ENCODE measurements around the gene MBNL2.

Gene MBNL2

DNA sequence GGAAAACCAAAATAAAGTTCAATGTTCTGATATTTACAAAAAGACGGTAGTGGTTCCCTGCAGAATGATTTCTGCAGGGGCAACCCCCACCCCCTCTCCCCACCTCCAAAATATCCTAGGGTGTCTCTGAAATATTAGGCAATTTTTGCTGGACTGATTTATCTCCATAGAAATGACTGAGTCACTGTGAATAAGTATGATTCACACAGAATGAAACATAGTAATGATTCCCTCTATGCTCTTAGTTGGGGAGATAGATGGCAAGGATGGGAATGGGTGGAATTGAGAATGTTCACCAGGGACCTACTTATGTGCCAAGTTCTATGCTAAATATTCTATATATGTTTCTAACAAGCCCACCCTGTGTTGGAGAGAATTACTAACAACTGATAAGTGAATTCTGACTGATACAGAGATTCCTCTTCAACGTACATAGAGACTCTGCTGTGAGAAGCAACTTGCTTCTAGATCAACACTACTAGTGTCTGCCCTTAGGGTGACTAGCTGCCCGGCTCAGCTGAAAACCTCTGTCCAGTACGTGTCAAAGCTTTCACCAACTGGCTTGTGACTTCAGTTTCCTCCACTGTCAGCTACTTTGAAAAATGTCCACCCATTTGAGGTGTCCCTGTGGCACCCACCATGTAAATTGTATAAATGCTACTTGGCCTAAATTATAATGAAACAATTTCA lies 173.5 kb downstream of the MBNL2 start:
- Mint-ChIP-seq H3K4me1 (peaks cover 5% of the 10 kb centered on the region), H3K9me3 (no peaks in the 10 kb centered on the region), H3K4me3 (no peak overlapping the region), H3K27ac (no peak overlapping the region), H3K27me3 (ENCODE audit: low read depth) (no peaks in the 10 kb centered on the region), H3K36me3 (ENCODE audit: low read depth) (peaks cover 8% of the 10 kb centered on the region)
- TF ChIP-seq, protein P1, sequence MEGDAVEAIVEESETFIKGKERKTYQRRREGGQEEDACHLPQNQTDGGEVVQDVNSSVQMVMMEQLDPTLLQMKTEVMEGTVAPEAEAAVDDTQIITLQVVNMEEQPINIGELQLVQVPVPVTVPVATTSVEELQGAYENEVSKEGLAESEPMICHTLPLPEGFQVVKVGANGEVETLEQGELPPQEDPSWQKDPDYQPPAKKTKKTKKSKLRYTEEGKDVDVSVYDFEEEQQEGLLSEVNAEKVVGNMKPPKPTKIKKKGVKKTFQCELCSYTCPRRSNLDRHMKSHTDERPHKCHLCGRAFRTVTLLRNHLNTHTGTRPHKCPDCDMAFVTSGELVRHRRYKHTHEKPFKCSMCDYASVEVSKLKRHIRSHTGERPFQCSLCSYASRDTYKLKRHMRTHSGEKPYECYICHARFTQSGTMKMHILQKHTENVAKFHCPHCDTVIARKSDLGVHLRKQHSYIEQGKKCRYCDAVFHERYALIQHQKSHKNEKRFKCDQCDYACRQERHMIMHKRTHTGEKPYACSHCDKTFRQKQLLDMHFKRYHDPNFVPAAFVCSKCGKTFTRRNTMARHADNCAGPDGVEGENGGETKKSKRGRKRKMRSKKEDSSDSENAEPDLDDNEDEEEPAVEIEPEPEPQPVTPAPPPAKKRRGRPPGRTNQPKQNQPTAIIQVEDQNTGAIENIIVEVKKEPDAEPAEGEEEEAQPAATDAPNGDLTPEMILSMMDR (IDR thresholded peaks at IDR 0.05; ENCODE audit: unreplicated experiment in 3 of 3) = no peak

- no peak overlapping the region for H3K4me3 Mint-ChIP-seq
- H3K27me3 Mint-ChIP-seq (ENCODE audit: low read depth) = no peaks in the 10 kb centered on the region
- peaks cover 3% of the 10 kb centered on the region for H3K36me3 Mint-ChIP-seq (ENCODE audit: low read depth)
- TF ChIP-seq, protein P1 (IDR thresholded peaks at IDR 0.05; ENCODE audit: unreplicated experiment in 3 of 3) = no peak
- no peaks in the 10 kb centered on the region for H3K9me3 Mint-ChIP-seq
- H3K4me1 Mint-ChIP-seq = no peaks in the 10 kb centered on the region
- no peak overlapping the region for H3K27ac Mint-ChIP-seq
Observed at GRCh38 chr13:97397267-97397666, 175.1 kb downstream of the MBNL2 start.

GRCh38 chr13:97401421-97401820 lies 179.3 kb downstream of the MBNL2 start:
- Mint-ChIP-seq H3K27ac (no peak overlapping the region), H3K9me3 (no peaks in the 10 kb centered on the region), H3K4me1 (no peaks in the 10 kb centered on the region), H3K27me3 (ENCODE audit: low read depth) (no peaks in the 10 kb centered on the region), H3K4me3 (no peak overlapping the region), H3K36me3 (ENCODE audit: low read depth) (no peaks in the 10 kb centered on the region)
- TF ChIP-seq, protein P1 (IDR thresholded peaks at IDR 0.05; ENCODE audit: unreplicated experiment in 3 of 3) = no peak

DNA sequence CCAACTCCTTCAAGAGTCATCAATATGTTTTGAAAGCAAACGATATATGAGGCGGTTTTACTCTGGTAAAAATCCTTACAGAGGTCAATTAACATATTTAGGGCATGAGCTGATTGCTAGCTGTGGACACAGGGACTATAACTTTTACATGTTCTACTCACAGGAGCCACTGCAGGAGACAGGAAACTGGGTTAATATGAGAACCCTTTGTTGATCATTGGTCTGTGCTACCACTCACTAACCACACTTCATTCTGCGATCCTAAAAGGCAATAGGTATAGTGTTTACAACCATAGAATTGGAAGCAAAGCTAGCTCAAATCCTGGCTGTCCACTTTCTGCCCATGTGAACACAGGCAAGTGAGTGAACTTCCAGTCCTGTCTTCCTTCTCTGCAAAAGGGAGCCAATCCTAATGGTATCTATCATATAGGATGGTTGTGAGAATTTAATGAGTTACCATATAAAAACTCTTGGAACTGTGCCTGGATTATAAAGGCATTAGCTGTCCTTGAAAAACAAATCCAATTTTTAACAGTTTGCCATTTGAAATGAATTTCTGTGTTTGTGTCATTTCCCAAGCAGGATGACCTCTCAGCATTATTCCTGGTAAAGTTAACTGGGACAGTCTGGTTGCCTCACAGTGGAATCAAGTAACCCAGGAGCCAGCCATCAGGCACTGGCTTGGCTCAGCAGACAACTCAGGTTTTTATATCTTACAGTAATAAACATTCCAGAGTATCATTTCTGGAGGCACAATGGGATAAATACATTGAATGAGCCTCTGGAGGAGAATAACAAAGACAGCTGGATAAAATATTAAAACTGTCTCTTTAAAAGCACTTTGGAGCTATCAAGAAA lies 182.0 kb downstream of the MBNL2 start:
- Mint-ChIP-seq H3K27me3 (ENCODE audit: low read depth) (no peaks in the 10 kb centered on the region), H3K27ac (no peak overlapping the region), H3K9me3 (no peaks in the 10 kb centered on the region), H3K4me3 (no peak overlapping the region), H3K4me1 (no peaks in the 10 kb centered on the region), H3K36me3 (ENCODE audit: low read depth) (no peaks in the 10 kb centered on the region)
- TF ChIP-seq, protein P1 (IDR thresholded peaks at IDR 0.05; ENCODE audit: unreplicated experiment in 3 of 3) = no peak

DNA sequence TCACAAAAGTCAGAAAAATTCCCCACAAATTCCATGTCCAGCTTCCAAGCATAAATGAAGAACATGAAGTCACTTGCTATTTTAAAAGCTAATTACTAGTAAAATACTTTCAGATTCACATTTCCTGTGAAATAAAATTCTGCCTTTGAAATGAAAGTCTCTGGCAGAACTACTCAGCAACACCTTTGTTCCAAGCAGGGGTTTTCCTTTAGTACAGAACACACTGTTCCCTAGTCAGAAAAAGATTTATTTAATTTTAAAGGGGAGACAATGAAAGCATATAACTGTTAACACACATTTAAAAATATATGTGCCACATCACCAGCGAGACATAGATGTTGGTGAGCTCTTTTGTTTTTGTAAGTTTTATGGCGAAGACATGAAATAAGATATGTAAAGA lies 185.4 kb downstream of the MBNL2 start:
- no peak overlapping the region for H3K27ac Mint-ChIP-seq
- no peaks in the 10 kb centered on the region for H3K9me3 Mint-ChIP-seq
- TF ChIP-seq, protein P1 (IDR thresholded peaks at IDR 0.05; ENCODE audit: unreplicated experiment in 3 of 3) = no peak
- H3K27me3 Mint-ChIP-seq (ENCODE audit: low read depth) = no peaks in the 10 kb centered on the region
- H3K36me3 Mint-ChIP-seq (ENCODE audit: low read depth) = no peaks in the 10 kb centered on the region
- H3K4me3 Mint-ChIP-seq = no peak overlapping the region
- H3K4me1 Mint-ChIP-seq = no peaks in the 10 kb centered on the region

Data from nephron (organoid).